ENCODE measurements around the gene HIPK2. TPM values are rescaled to one million over a fixed set of nuclear protein-coding genes. Genes with fewer than 3 reads are reported as not detected.

Gene HIPK2
- total RNA-seq, 1 donor from 2014 or later: 72.3 TPM

DNA sequence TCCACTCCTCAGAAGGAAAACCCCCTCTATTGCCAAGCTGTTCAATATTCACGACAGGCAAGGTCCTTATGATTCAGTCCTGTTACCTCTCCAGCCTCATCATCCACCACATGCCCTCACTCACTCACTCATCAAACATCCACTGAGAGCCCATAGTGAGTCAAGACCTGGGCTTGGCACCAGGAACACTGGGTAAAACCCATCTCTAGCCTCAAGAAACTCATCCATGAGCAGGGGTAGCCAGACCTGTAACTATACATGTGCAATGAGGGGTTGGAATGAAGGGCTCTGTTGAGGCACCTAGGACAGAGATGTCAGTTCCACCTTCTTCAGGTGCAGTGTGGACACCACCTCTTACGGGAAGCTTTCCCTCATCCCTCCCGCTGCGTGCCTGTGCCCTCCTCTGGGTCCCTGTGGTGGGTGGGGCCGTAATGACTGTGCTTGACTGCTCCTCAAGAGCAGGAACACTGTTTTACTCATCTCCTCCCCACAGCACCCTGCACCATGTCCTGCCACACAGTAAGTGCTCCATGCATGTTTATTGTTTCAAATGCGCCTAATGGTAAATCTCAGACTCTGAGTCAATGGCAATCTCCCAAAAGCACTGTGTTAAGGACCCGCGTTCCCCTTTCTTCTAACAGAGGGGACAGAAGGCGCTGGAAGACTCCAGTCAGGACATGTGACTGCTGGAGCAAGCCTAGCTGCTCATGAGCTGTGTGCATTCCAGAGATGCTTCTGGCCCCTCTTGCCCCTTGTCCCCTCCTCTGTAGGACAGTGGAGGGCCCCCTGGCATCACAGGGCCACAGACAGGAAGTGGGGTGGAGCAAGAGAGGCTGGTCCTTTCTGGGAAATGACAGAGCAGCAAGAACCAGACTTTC is 95.4 kb downstream of the HIPK2 start:
- Mint-ChIP-seq H3K27ac (ENCODE audit: unreplicated experiment) (peak overlapping the region; percentile 98), H3K27me3 (ENCODE audit: low read depth) (no peaks in the 10 kb centered on the region), H3K9me3 (ENCODE audit: low read depth) (peaks cover 9% of the 10 kb centered on the region), H3K4me3 (ENCODE audit: unreplicated experiment) (no peak overlapping the region), H3K4me1 (ENCODE audit: low read depth) (peaks cover 66% of the 10 kb centered on the region), H3K36me3 (ENCODE audit: low read depth) (peaks cover 15% of the 10 kb centered on the region)
- TF ChIP-seq CTCF (IDR thresholded peaks at IDR 0.05): no peak
- DNase-seq (ENCODE audit: low spot score): no peak

DNA sequence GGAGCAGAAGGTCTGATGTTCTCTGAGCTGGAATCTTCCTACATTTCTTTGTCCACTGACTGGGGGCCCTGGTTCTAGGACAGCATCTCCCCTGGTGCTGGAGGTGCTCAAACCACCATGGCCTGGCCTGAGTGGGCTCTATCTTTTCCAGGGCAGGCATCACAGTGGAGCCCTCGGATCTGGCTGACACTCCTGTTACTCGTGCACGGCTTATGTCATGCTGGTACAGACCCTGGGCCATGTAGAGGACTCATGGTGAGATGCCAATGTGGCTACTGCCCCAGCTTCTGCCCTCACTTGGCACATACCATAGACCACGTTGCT is 96.0 kb downstream of the HIPK2 start:
- Mint-ChIP-seq H3K36me3 (ENCODE audit: low read depth) (peaks cover 15% of the 10 kb centered on the region), H3K27ac (ENCODE audit: unreplicated experiment) (peak overlapping the region; percentile 98), H3K27me3 (ENCODE audit: low read depth) (no peaks in the 10 kb centered on the region), H3K9me3 (ENCODE audit: low read depth) (peaks cover 9% of the 10 kb centered on the region), H3K4me3 (ENCODE audit: unreplicated experiment) (no peak overlapping the region), H3K4me1 (ENCODE audit: low read depth) (peaks cover 66% of the 10 kb centered on the region)
- no peak for DNase-seq (ENCODE audit: low spot score)
- TF ChIP-seq CTCF (IDR thresholded peaks at IDR 0.05): no peak

DNA sequence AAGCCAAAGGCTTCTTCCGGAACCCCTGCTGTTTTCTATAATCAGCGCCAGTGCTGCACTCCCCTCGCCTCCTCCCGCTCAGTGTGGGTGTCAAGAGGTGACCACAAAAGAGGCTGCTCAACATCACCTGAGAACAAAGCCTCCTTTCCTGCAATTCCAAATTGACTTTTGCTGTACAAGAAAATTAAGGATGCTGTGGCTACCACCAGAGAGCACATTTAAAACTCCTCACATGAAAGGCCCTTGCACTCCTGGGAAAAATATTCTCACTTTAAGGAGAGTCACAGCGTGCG is 96.4 kb downstream of the HIPK2 start:
- no peak for TF ChIP-seq CTCF (IDR thresholded peaks at IDR 0.05)
- DNase-seq (ENCODE audit: low spot score): no peak
- Mint-ChIP-seq H3K4me1 (ENCODE audit: low read depth) (peaks cover 67% of the 10 kb centered on the region), H3K27me3 (ENCODE audit: low read depth) (no peaks in the 10 kb centered on the region), H3K27ac (ENCODE audit: unreplicated experiment) (peak overlapping the region; percentile 98), H3K9me3 (ENCODE audit: low read depth) (peaks cover 9% of the 10 kb centered on the region), H3K36me3 (ENCODE audit: low read depth) (peaks cover 13% of the 10 kb centered on the region), H3K4me3 (ENCODE audit: unreplicated experiment) (no peak overlapping the region)

DNA sequence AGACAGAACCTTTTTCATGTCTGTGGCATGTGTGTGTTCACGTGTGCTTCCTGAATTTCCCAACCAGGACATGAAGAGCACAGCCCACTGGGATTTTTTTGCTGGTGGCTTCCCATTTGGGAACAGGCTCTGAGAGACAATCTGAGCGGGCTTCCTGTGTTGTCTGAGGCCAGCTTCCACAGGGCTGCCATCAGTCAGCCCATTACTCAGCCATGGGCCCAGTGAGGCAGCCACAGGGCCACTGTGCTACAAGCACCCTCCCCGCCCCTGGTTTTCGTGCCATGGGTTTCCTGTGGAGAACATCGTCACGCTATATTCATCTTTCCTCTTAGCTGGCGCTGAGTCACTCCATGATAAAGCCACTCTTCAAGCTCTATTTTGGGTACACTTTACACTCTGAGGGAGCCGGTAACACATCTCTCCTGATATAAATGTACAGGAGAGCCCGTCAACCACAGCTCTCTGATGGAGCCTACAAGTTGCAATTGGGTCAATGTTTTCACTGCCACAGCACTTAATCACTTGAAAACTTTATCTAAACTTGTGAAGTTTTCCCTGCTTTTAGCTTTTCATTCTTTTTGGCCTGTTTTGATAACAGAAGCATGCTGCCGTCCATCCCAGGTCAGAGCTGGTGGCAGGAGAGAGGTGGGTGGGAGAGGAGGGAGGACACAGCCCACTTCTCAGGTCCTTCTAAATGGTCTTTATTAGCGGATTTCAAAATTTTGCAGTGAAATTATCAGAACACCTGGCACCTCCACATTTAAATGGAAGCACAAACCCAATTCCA is 96.9 kb downstream of the HIPK2 start:
- no peak for TF ChIP-seq CTCF (IDR thresholded peaks at IDR 0.05)
- Mint-ChIP-seq H3K4me3 (ENCODE audit: unreplicated experiment) (no peak overlapping the region), H3K4me1 (ENCODE audit: low read depth) (peaks cover 72% of the 10 kb centered on the region), H3K36me3 (ENCODE audit: low read depth) (peaks cover 10% of the 10 kb centered on the region), H3K27ac (ENCODE audit: unreplicated experiment) (peak overlapping the region; percentile 98), H3K9me3 (ENCODE audit: low read depth) (peaks cover 6% of the 10 kb centered on the region), H3K27me3 (ENCODE audit: low read depth) (no peaks in the 10 kb centered on the region)
- no peak for DNase-seq (ENCODE audit: low spot score)

- Mint-ChIP-seq H3K4me1 (ENCODE audit: low read depth) (peaks cover 81% of the 10 kb centered on the region), H3K4me3 (ENCODE audit: unreplicated experiment) (peak overlapping the region; percentile 47), H3K36me3 (ENCODE audit: low read depth) (peaks cover 6% of the 10 kb centered on the region), H3K27ac (ENCODE audit: unreplicated experiment) (peak overlapping the region; percentile 98), H3K27me3 (ENCODE audit: low read depth) (no peaks in the 10 kb centered on the region), H3K9me3 (ENCODE audit: low read depth) (peaks cover 2% of the 10 kb centered on the region)
- DNase-seq (ENCODE audit: low spot score): no peak
- no peak for TF ChIP-seq CTCF (IDR thresholded peaks at IDR 0.05)
These were observed 97.8 kb downstream of the HIPK2 start for GRCh38 chr7:139679731-139680594.
